GM13977 (cell line): ENCODE results near the gene GRID2IP.

ENCODE experiments used
- DNase-seq: peaks from one replicate; pipeline ENCODE4 v3.0.0; 2012; ENCODE audit warnings: low spot score
- in situ Hi-C: fragments of 300-500 bp; cut with MboI; formaldehyde crosslinking; loops from one replicate; pipeline ENCODE4 v1.12.0; 2022; ENCODE audit warnings: low sequenced_read_pairs, low pct_unique_long_range_greater_than_20kb, mixed read lengths, inconsistent platforms; ENCODE audit not compliant: unreplicated experiment
- TF ChIP-seq, protein P1 (sequence below): IDR thresholded peaks from 2 replicates; pipeline ENCODE4 v1.5.1; 2012; ENCODE audit warnings: mild to moderate bottlenecking, control low read depth; ENCODE audit not compliant: insufficient read depth; ENCODE audit errors: extremely low read depth, missing control alignments

Gene GRID2IP

DNA sequence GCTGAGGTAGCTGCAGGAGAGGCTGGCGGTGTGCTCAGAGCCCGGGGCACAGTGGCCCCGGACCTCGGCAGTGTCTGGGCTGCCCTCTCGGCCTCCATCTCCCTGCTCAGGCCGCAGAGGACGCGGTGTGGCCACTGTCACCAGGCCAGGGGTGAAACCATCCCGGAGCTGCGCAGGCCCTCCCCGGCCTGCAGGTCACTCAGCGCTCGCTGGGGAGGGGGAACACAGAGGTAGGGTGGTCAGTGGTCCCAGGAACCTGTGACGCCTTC, 53.7 kb downstream of the GRID2IP start:
- in situ Hi-C loops: no loop called here
- no peak for DNase-seq
- TF ChIP-seq, protein P1, sequence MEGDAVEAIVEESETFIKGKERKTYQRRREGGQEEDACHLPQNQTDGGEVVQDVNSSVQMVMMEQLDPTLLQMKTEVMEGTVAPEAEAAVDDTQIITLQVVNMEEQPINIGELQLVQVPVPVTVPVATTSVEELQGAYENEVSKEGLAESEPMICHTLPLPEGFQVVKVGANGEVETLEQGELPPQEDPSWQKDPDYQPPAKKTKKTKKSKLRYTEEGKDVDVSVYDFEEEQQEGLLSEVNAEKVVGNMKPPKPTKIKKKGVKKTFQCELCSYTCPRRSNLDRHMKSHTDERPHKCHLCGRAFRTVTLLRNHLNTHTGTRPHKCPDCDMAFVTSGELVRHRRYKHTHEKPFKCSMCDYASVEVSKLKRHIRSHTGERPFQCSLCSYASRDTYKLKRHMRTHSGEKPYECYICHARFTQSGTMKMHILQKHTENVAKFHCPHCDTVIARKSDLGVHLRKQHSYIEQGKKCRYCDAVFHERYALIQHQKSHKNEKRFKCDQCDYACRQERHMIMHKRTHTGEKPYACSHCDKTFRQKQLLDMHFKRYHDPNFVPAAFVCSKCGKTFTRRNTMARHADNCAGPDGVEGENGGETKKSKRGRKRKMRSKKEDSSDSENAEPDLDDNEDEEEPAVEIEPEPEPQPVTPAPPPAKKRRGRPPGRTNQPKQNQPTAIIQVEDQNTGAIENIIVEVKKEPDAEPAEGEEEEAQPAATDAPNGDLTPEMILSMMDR: no peak

DNA sequence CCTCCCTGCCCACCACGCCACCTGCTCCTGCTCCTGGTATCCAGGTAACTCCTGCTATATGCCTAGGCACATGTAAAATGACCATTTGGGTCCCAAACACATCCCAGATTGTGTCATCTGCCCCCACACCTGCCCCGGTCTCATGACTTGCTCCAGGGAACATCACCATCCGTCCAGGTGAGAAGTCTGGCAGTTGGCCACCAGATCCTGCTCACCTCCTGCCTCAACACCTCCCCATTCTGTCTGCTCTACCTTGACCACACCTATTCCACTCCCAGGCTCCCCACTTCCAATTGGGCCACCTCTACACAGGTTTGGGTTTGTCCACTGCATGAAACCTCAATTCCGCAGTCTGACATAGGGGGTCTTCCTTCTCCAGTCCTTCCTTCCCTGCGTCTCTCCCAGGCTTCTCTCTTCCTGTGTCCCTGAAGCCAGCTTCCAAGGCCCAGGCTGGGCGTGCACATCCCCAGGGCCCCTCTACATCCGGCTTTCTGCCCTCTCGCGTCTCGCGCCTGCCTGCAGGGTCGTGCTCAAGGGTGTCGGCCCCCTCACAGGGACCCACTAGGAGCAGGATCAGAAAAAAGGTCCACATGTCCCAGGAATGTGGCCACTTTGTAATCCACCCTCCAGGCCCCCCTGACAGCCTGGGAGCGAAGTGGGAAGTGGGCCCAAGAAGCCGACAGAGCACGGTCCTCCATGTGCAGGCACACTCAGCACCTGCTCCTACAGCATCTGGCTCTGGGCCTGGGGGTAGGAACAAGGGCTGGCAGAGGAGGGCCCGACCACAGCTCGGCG, 54.2 kb downstream of the GRID2IP start:
- no peak for DNase-seq
- in situ Hi-C loops: no loop called here
- TF ChIP-seq, protein P1: no peak

DNA sequence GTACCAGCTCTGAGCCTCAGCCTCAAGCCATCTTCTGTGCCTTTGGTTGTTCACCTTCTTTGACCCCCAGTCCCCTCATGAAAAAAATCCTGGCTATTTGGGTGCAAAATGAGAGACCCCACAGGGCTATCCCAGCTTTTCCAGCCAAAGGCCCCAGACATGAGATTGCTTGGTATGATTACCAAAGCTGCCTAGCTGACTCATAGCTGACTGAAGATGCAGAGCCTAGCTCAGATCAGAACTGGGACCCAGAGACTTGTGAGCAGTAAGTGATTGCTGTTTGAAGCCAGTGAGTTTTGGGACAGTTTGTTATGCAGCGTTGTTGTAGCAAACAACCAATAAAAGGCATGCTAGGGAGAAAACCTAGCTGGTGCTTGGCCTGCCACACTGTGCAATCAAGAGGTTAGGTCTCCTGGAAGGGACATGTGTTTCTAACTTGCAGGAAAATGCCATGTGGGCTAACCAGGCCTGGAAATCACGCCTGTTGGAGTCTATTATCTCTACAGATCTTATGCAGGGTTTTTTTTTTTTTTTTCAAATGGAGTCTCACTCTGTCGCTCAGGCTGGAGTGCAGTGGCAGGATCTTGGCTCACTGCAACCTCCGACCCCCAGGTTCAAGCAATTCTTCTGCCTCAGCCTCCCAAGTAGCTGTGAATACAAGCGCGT, 55.5 kb downstream of the GRID2IP start:
- in situ Hi-C loops: no loop called here
- TF ChIP-seq, protein P1: no peak
- DNase-seq: no peak

DNA sequence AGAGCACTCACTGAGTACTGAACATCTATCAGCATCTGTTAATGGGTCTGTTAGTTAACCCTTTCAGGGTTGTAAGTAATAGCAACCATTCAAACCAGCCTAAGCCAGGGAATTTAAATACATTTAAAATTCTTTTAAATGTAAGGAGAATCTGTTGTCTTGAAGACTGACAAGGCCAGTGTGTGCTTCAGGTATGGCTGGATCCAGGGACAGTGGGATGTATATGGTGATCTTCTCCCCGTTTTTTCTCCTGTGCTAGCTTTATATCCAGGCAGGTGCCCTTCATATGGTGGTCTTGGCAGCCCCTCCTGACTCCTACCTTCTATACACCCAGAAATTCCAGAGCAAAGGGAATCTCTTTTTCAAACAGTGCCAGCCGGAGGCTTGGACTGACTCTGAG, 56.9 kb downstream of the GRID2IP start:
- DNase-seq: no peak
- in situ Hi-C loops: no loop called here
- TF ChIP-seq, protein P1: no peak

DNA sequence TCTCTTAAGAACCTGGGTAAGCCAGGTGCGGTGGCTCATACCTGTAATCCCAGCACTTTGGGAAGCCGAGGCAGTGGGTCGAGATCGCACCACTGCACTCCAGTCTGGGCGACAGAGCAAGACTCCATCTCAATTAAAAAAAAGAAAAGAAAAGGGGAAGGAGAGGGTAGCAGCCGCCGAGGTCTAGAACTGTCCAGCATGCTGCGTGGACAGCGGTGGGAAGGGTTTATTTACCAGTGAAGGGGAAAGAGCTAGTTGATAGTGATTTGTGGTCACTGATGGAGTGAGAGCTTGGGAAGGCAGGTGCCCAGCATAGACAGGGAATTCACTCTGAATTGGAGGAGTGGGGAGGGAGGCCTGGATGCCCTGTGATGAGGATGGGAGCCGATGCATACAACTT, 60.1 kb downstream of the GRID2IP start:
- no peak for DNase-seq
- TF ChIP-seq, protein P1: no peak
- in situ Hi-C loops: no loop called here

DNA sequence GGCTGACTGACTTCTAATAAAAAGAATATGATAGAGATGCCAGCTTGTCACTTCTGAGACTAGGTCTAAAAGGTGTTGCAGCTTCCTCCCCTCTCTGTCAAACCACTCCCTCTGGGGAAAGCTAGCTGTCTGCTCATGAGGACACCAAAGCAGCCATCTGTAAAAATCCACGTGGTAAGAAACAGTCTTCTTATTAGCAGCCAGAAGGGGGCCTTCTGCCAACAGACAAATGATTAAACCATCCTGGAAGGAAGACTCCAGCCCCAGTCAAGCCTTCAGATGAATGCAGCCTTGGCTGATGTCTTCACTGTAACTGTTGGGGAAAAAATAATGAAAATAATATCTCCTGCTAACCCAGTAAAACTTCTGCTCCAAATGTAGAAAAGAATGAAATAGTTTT, 61.6 kb downstream of the GRID2IP start:
- DNase-seq: no peak
- in situ Hi-C loops: no loop called here
- TF ChIP-seq, protein P1: no peak
